HG03432 (cell line): ENCODE data around the gene SETD4.

ENCODE experiments used
- ATAC-seq: cut with Tn5 transposase; IDR thresholded peaks from one replicate; pipeline ENCODE4 v1.9.1; 2021; ENCODE audit warnings: mild to moderate bottlenecking, moderate library complexity; ENCODE audit not compliant: unreplicated experiment

SETD4 gene

GRCh38 chr21:36048357-36048756 lies 12.0 kb downstream of the SETD4 start:
- ATAC-seq = no peak

- ATAC-seq = no peak
Measured at GRCh38 chr21:36047139-36047538, 13.2 kb downstream of the SETD4 start.

GRCh38 chr21:36045993-36046392 lies 14.3 kb downstream of the SETD4 start:
- no peak for ATAC-seq

- no peak for ATAC-seq
Measured at GRCh38 chr21:36044056-36044455, 16.3 kb downstream of the SETD4 start.

- no peak for ATAC-seq
Measured at GRCh38 chr21:36041910-36042309, 18.4 kb downstream of the SETD4 start.

GRCh38 chr21:36040389-36040788 lies 19.9 kb downstream of the SETD4 start:
- ATAC-seq = no peak

GRCh38 chr21:36039861-36040260 lies 20.5 kb downstream of the SETD4 start:
- ATAC-seq = no peak

GRCh38 chr21:36038701-36039497 lies 21.4 kb downstream of the SETD4 start:
- no peak for ATAC-seq

GRCh38 chr21:36035381-36035791 lies 24.9 kb downstream of the SETD4 start:
- no peak for ATAC-seq

GRCh38 chr21:36034211-36034913 lies 26.0 kb downstream of the SETD4 start:
- ATAC-seq = no peak

- ATAC-seq = no peak
Measured at GRCh38 chr21:36032647-36033406, 27.5 kb downstream of the SETD4 start.

GRCh38 chr21:36030581-36031189 lies 29.6 kb downstream of the SETD4 start:
- no peak for ATAC-seq

- no peak for ATAC-seq
Measured at GRCh38 chr21:36029309-36029708, 31.0 kb downstream of the SETD4 start.

- peak; percentile 80 for ATAC-seq
Measured at GRCh38 chr21:36028127-36029069, 31.9 kb downstream of the SETD4 start.

GRCh38 chr21:36027347-36027746 lies 33.0 kb downstream of the SETD4 start:
- no peak for ATAC-seq

- ATAC-seq = no peak
Measured at GRCh38 chr21:36024782-36025181, 35.5 kb downstream of the SETD4 start.

GRCh38 chr21:36023092-36023480 lies 37.2 kb downstream of the SETD4 start:
- ATAC-seq = no peak

- ATAC-seq = no peak
Measured at GRCh38 chr21:36022427-36023091, 37.8 kb downstream of the SETD4 start.

- peak; percentile 83 for ATAC-seq
Measured at GRCh38 chr21:36021251-36021837, 39.0 kb downstream of the SETD4 start.
